Ovary (tissue), 9 donors: Measurements from ENCODE around the gene FKBP8. TPM values are rescaled to one million over a fixed set of nuclear protein-coding genes. Genes with fewer than 3 reads are reported as not detected.
A peak's percentile ranks its signal among the peaks of the same experiment; 100 is the strongest.

Experiments
- DNase-seq, 5 donors: peaks; one replicate each; pipeline ENCODE4 v3.0.0-alpha.2; 2019 to 2020
- H3K27ac ChIP-seq, 2 donors: fragments of 200-600 bp; one replicate each; pipeline versions ENCODE4 v1.5.1 to v1.8.0; 2019 to 2022
- H3K27me3 ChIP-seq: fragments of 200-600 bp; one replicate; pipeline ENCODE4 v1.8.0; 2022
- H3K36me3 ChIP-seq: fragments of 200-600 bp; sonication (generic); one replicate; pipeline ENCODE4 v1.5.1; 2019
- H3K4me1 ChIP-seq: one replicate; pipeline ENCODE4 v1.8.1; 2013; ENCODE audit warnings: mild to moderate bottlenecking, moderate library complexity; ENCODE audit not compliant: insufficient read depth
- H3K4me3 ChIP-seq: fragments of 200-600 bp; sonication (generic); one replicate; pipeline ENCODE4 v1.5.1; 2017
- H3K9me3 ChIP-seq, 2 donors: fragments of 200-600 bp in 1 of 2; sonication (generic) in 1 of 2; one replicate each; pipeline versions ENCODE4 v1.5.1 to v1.8.1; 2013 to 2019; ENCODE audit warnings: mild to moderate bottlenecking in 1 of 2, moderate library complexity in 1 of 2
- EP300 ChIP-seq: sonication (generic); formaldehyde crosslinking; IDR thresholded peaks from one replicate; pipeline ENCODE4 v1.6.1; 2017; ENCODE audit warnings: antibody characterized with exemption
- POLR2A ChIP-seq: fragments of 450-650 bp; IDR thresholded peaks from one replicate; pipeline ENCODE4 v1.6.1; 2017; ENCODE audit warnings: antibody characterized with exemption, mild to moderate bottlenecking, moderate library complexity
- WGBS, 3 donors: extraction: QIAGEN DNeasy Blood & Tissue Kit in 1 of 3; methylation state at CpG; one replicate each; pipeline versions ENCODE4 v1.1.5 to v1.1.7; 2013 to 2017; 5-methylcytosine and 5-hydroxymethylcytosine counted together
- intact Hi-C, 4 donors: fragments of 100-400 bp; cut with DNase I; formaldehyde crosslinking; loops; one replicate each; pipeline versions ENCODE4 v1.11.0 to v1.15.1; 2022 to 2023
- polyA plus RNA-seq, 2 donors: library from polyadenylated mRNA; stranded (reverse); fragments of 200-250 nt in 1 of 2; fragments of 350-450 nt in 1 of 2; fragmentation: Illumina TruSeq in 1 of 2; extraction: RNeasy Lipid Tissue Mini Kit (QIAGEN cat#74804) in 1 of 2; gene quantifications; one replicate each; pipeline ENCODE4 v1.2.3, GENCODE V29; 2013 to 2014
- total RNA-seq, 7 donors: library from RNA; depleted of rRNA in 2 of 7; stranded (reverse); fragments of >200 nt in 2 of 7; fragmentation: NEBNext Ultra II Directional in 3 of 7; extraction: Animal tissue kit (Norgen Biotek cat#: 25700) in 3 of 7; gene quantifications; one replicate each; pipeline versions ENCODE4 v1.1.0 to v1.2.4, GENCODE V29; 2016 to 2023
- TF ChIP-seq, protein P1 (sequence below), 3 donors: fragments of 450-650 bp in 2 of 3; fragments of 200-600 bp in 1 of 3; IDR thresholded peaks; one replicate each; pipeline versions ENCODE4 v1.5.1 to v1.8.0; 2016 to 2022; ENCODE audit warnings: antibody characterized with exemption in 3 of 3, mild to moderate bottlenecking in 1 of 3
- donor health status: DM: no; HTN: no; CAD: no; lungs with moderate emphysema.
- donor health status: DM: no; HTN: no; CAD: no.
- donor health status: Bipolar disorder and iron deficiency.
- donor health status: DM: yes; HTN: yes; CAD: no.
- donor health status: DM: no; HTN: no; CAD: no.
- donor health status: DM: yes; HTN: yes; CAD: no.

The FKBP8 gene
- total and polyA plus RNA-seq, 9 donors: 14.1 to 354 (median 290) TPM

DNA sequence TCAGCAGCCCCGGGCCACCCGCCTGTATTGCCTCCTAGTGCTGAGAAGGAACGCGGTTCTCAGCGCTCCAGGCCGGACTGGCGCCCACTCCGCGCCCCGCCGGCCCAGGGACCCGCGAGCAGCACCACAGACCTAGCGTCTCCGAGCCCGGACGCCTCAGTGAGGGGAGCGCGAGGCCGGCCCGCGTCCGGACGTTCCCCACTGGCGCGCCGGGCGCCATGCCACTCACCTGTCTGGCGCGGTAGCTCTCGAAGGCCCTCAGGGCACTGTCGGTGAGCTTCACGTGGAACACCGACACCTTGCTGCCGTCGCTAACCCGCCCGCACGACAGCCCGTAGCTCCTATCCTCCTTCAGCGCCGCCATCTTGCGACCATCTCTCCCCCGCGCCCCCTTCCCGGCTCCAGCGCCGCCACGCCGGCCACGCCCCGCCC, 21.7 kb downstream of the FKBP8 start, which contains the start of gene ELL:
Gene ELL, minus strand, starts transcription at position 379 of the 432 bp plus-strand sequence. Its CDS starts 15 bp downstream, at position 364.
- peak within 1 kb of the TSS; percentile 85 to 98 for H3K27ac ChIP-seq
- intact Hi-C loops: loop anchor here in 1 of 4 donors (5.0 kb wide), 1 partner anchor 54 kb away; no protein-coding TSS in a partner anchor
- H3K36me3 ChIP-seq: no peaks in the 10 kb centered on the region
- H3K9me3 ChIP-seq: no peaks in the 10 kb centered on the region
- peaks cover 9% of the 10 kb centered on the region for H3K4me1 ChIP-seq
- no peak for DNase-seq
- TF ChIP-seq EP300 (no peak), POLR2A (peak; percentile 96)
- TF ChIP-seq, protein P1, sequence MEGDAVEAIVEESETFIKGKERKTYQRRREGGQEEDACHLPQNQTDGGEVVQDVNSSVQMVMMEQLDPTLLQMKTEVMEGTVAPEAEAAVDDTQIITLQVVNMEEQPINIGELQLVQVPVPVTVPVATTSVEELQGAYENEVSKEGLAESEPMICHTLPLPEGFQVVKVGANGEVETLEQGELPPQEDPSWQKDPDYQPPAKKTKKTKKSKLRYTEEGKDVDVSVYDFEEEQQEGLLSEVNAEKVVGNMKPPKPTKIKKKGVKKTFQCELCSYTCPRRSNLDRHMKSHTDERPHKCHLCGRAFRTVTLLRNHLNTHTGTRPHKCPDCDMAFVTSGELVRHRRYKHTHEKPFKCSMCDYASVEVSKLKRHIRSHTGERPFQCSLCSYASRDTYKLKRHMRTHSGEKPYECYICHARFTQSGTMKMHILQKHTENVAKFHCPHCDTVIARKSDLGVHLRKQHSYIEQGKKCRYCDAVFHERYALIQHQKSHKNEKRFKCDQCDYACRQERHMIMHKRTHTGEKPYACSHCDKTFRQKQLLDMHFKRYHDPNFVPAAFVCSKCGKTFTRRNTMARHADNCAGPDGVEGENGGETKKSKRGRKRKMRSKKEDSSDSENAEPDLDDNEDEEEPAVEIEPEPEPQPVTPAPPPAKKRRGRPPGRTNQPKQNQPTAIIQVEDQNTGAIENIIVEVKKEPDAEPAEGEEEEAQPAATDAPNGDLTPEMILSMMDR (IDR thresholded peaks at IDR 0.05): peak in 2 of 3 donors; percentile 35 to 38
- H3K27me3 ChIP-seq: no peaks in the 10 kb centered on the region
- 0% methylated on average over 35 to 52 of the region's 52 CpGs for WGBS, 3 donors
- H3K4me3 ChIP-seq: peak within 1 kb of the TSS; percentile 94

DNA sequence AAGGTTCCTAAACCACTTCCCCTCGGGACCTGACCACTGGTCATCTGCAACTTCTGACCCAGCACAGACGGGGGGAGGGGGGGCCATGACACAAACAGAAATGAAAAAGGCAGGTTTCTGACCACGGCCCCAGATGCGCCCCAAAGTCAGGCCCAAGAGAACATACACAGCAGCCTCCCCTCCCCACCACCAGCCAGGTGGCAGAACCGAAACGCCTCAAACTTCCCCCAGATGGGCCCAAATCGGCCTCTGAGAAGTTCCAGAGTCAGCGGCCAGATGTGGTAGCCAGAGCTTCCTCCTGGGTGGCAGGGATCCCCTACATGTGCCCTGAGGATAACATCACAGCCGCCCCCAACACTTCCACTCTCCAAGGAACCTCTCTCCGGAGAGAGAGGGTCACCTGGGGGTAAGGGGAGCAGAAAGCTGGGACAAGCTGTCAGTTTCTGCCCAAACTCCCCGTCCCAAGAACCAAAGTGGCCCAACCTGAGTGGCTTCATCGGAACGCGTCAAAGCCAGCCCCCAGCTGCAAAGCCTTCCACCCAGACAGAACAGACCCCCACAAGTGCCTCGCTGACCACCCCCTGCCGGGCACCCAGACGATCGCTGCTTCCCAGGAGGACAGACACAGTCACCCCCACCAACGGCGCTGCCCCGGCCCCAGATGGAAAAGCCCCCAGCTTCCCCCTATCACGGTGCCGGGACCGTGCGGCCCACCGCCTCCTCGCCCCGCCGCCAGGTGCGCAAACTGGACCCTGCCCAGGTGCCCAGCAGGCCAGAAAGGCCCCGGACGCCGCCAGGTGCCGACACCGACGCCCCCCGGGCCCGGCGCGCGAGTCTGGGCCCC, 22.3 kb downstream of the FKBP8 start:
- H3K27me3 ChIP-seq: no peaks in the 10 kb centered on the region
- H3K4me3 ChIP-seq: peak overlapping the region; percentile 94
- peak; percentile 50 to 76 (median 67) for DNase-seq
- intact Hi-C loops: loop anchor here in 1 of 4 donors (5.0 kb wide), 1 partner anchor 54 kb away; no protein-coding TSS in a partner anchor
- H3K36me3 ChIP-seq: no peaks in the 10 kb centered on the region
- 0 to 1% (median 0%) methylated on average over 13 to 41 of the region's 41 CpGs for WGBS, 3 donors
- TF ChIP-seq POLR2A: peak; percentile 16
- TF ChIP-seq EP300: no peak
- no peaks in the 10 kb centered on the region for H3K9me3 ChIP-seq
- peaks cover 9% of the 10 kb centered on the region for H3K4me1 ChIP-seq
- peak overlapping the region; percentile 85 to 98 for H3K27ac ChIP-seq

- H3K4me1 ChIP-seq: peaks cover 13% of the 10 kb centered on the region
- DNase-seq: peak; percentile 63 to 76 (median 71)
Measured at GRCh38 chr19:18519962-18520847, 23.2 kb downstream of the FKBP8 start.

DNA sequence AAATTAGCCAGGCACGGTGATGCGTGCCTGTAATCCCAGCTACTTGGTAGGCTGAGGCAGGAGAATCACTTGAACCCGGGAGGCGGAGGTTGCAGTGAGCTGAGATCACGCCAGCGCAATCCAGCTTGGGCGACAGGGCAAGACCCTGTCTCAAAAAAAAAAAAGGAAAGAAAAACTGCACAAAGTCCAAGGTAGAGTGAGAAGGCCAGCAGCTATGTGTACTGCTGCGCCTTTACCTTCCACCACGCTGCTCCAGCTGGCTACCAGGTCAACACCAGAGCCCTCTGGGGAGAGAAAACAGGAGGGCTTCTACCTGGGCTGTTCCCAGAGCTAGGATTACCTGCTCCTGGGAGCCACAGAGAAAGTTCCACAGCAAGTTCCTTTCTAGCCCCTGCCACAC, 24.7 kb downstream of the FKBP8 start:
- no peak overlapping the region for H3K4me3 ChIP-seq
- H3K4me1 ChIP-seq: peaks cover 22% of the 10 kb centered on the region
- intact Hi-C loops: loop anchor here in 1 of 4 donors (10.0 kb wide), 1 partner anchor 54 kb away; no protein-coding TSS in a partner anchor
- WGBS, 3 donors: 92 to 97% (median 97%) methylated on average over 9 of the region's 9 CpGs
- TF ChIP-seq POLR2A (no peak), EP300 (no peak)
- TF ChIP-seq, protein P1 (IDR thresholded peaks at IDR 0.05): no peak
- H3K36me3 ChIP-seq: no peaks in the 10 kb centered on the region
- no peak for DNase-seq
- H3K9me3 ChIP-seq: no peaks in the 10 kb centered on the region
- no peak overlapping the region for H3K27ac ChIP-seq
- H3K27me3 ChIP-seq: no peaks in the 10 kb centered on the region

More at GRCh38 chr19:18519962-18520847, 23.2 kb downstream of the FKBP8 start:
- no peaks in the 10 kb centered on the region for H3K27me3 ChIP-seq
- TF ChIP-seq POLR2A: no peak
- TF ChIP-seq, protein P1 (IDR thresholded peaks at IDR 0.05): peak in 2 of 3 donors; percentile 41 to 50
- no peaks in the 10 kb centered on the region for H3K36me3 ChIP-seq
- peak overlapping the region; percentile 94 for H3K4me3 ChIP-seq
- intact Hi-C loops: loop anchor here in 2 of 4 donors (5.0 to 10.0 kb wide), 2 partner anchors 53 to 55 kb away; no protein-coding TSS in a partner anchor
- WGBS, 3 donors: 3 to 5% (median 4%) methylated on average over 22 of the region's 22 CpGs
- H3K9me3 ChIP-seq: no peaks in the 10 kb centered on the region
- H3K27ac ChIP-seq: peak overlapping the region; percentile 85 to 98
